ENCODE data around the gene SUMO2.

DNA sequence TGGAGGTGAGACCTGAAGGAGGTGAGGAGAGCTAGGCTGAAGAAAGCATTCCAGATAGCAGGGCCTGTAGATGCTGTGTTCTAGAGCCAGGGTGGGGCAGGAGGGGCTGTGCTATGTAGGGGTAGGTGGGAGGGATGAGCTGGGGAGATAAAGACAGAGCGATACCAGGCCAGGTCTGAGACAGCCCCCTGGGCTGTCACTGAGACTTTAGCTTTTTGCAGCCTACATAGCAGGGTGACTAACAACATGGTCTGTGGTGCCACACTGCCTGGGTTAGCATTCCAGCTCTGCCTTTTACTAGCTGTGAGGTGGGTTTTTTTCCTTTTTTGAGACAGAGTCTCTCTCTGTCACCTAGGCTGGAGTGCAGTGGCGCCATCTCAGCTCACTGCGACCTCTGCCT, 37.1 kb upstream of the SUMO2 start:
- no peak for TF ChIP-seq POLR2AphosphoS5 (IDR thresholded peaks at IDR 0.05; ENCODE audit: low read depth)
- TF ChIP-seq, protein P1, sequence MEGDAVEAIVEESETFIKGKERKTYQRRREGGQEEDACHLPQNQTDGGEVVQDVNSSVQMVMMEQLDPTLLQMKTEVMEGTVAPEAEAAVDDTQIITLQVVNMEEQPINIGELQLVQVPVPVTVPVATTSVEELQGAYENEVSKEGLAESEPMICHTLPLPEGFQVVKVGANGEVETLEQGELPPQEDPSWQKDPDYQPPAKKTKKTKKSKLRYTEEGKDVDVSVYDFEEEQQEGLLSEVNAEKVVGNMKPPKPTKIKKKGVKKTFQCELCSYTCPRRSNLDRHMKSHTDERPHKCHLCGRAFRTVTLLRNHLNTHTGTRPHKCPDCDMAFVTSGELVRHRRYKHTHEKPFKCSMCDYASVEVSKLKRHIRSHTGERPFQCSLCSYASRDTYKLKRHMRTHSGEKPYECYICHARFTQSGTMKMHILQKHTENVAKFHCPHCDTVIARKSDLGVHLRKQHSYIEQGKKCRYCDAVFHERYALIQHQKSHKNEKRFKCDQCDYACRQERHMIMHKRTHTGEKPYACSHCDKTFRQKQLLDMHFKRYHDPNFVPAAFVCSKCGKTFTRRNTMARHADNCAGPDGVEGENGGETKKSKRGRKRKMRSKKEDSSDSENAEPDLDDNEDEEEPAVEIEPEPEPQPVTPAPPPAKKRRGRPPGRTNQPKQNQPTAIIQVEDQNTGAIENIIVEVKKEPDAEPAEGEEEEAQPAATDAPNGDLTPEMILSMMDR (conservative IDR thresholded peaks at IDR 0.05; ENCODE audit: low read depth in 2 of 2) = no peak
- no peak for TF ChIP-seq EZH2 (IDR thresholded peaks at IDR 0.05; ENCODE audit: low read depth, unreplicated experiment)
- TF ChIP-seq ZNF114 (CRISPR knock-in tag; IDR thresholded peaks at IDR 0.05) = no peak
- no peak for TF ChIP-seq JUNB (IDR thresholded peaks at IDR 0.05; ENCODE audit: unreplicated experiment)
- TF ChIP-seq CREB1 (CRISPR knock-in tag; IDR thresholded peaks at IDR 0.05; ENCODE audit: low read depth) = no peak
- no peak for TF ChIP-seq EZH2phosphoT487 (IDR thresholded peaks at IDR 0.05; ENCODE audit: unreplicated experiment)
- no peak for TF ChIP-seq ZNF331 (CRISPR knock-in tag; IDR thresholded peaks at IDR 0.05; ENCODE audit: low read depth)
- TF ChIP-seq, protein P2, sequence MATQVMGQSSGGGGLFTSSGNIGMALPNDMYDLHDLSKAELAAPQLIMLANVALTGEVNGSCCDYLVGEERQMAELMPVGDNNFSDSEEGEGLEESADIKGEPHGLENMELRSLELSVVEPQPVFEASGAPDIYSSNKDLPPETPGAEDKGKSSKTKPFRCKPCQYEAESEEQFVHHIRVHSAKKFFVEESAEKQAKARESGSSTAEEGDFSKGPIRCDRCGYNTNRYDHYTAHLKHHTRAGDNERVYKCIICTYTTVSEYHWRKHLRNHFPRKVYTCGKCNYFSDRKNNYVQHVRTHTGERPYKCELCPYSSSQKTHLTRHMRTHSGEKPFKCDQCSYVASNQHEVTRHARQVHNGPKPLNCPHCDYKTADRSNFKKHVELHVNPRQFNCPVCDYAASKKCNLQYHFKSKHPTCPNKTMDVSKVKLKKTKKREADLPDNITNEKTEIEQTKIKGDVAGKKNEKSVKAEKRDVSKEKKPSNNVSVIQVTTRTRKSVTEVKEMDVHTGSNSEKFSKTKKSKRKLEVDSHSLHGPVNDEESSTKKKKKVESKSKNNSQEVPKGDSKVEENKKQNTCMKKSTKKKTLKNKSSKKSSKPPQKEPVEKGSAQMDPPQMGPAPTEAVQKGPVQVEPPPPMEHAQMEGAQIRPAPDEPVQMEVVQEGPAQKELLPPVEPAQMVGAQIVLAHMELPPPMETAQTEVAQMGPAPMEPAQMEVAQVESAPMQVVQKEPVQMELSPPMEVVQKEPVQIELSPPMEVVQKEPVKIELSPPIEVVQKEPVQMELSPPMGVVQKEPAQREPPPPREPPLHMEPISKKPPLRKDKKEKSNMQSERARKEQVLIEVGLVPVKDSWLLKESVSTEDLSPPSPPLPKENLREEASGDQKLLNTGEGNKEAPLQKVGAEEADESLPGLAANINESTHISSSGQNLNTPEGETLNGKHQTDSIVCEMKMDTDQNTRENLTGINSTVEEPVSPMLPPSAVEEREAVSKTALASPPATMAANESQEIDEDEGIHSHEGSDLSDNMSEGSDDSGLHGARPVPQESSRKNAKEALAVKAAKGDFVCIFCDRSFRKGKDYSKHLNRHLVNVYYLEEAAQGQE (IDR thresholded peaks at IDR 0.05; ENCODE audit: unreplicated experiment) = no peak
- TF ChIP-seq STAT1 (IDR thresholded peaks at IDR 0.05; ENCODE audit: unreplicated experiment) = no peak

All from GM23338 (cell line).